Stimulated activated CD8-positive, alpha-beta memory T cell treated with anti-CD3 and anti-CD28 coated beads, Interleukin-4, amount 100 ng/mL, for 48 hours (primary cell): ENCODE results near the gene FAM219A.
"Not testable (repeated sequence)": the region's sequence is repeated elsewhere in the genome, so short reads cannot be mapped to it uniquely, and the experiment has no call there.

Experiments
- DNase-seq: peaks from one replicate; pipeline ENCODE4 v3.0.0-alpha.2; 2020

The FAM219A gene

GRCh38 chr9:34442770-34443169 lies 15.6 kb downstream of the FAM219A start:
- DNase-seq: no peak

- DNase-seq: no peak
These were observed 18.4 kb downstream of the FAM219A start for GRCh38 chr9:34440017-34440416.

- not testable (repeated sequence) for DNase-seq
These were observed 19.9 kb downstream of the FAM219A start for GRCh38 chr9:34438465-34438864.

- DNase-seq: not testable (repeated sequence)
These were observed 20.5 kb downstream of the FAM219A start for GRCh38 chr9:34437926-34438307.

- DNase-seq: peak; percentile 75
These were observed 21.1 kb downstream of the FAM219A start for GRCh38 chr9:34437006-34437925.

- no peak for DNase-seq
These were observed 26.7 kb downstream of the FAM219A start for GRCh38 chr9:34431667-34432066.

GRCh38 chr9:34430843-34431437 lies 27.4 kb downstream of the FAM219A start:
- peak; percentile 32 for DNase-seq

- no peak for DNase-seq
These were observed 29.9 kb downstream of the FAM219A start for GRCh38 chr9:34428325-34428958.

- DNase-seq: no peak
These were observed 31.9 kb downstream of the FAM219A start for GRCh38 chr9:34426347-34427074.

GRCh38 chr9:34419716-34420504 lies 38.5 kb downstream of the FAM219A start:
- no peak for DNase-seq

GRCh38 chr9:34417734-34418133 lies 40.6 kb downstream of the FAM219A start:
- DNase-seq: no peak

GRCh38 chr9:34413231-34413852 lies 45.0 kb downstream of the FAM219A start:
- DNase-seq: peak; percentile 65

GRCh38 chr9:34412336-34412735 lies 46.0 kb downstream of the FAM219A start:
- DNase-seq: no peak

GRCh38 chr9:34409154-34409553 lies 49.2 kb downstream of the FAM219A start:
- DNase-seq: no peak

- DNase-seq: no peak
These were observed 50.2 kb downstream of the FAM219A start for GRCh38 chr9:34408173-34408572.

- no peak for DNase-seq
These were observed 52.2 kb downstream of the FAM219A start for GRCh38 chr9:34406219-34406618.

GRCh38 chr9:34405719-34406118 lies 52.7 kb downstream of the FAM219A start:
- DNase-seq: no peak

- peak; percentile 76 for DNase-seq
These were observed 54.6 kb downstream of the FAM219A start for GRCh38 chr9:34403554-34404380.

GRCh38 chr9:34400686-34401602 lies 57.4 kb downstream of the FAM219A start:
- no peak for DNase-seq

- no peak for DNase-seq
These were observed 58.1 kb downstream of the FAM219A start for GRCh38 chr9:34400275-34400674.
